Ovary (tissue), 9 donors: ENCODE measurements around the gene MRPL45. TPM values are rescaled to one million over a fixed set of nuclear protein-coding genes. Genes with fewer than 3 reads are reported as not detected.

Experiments used
- DNase-seq, 5 donors: peaks; one replicate each; pipeline ENCODE4 v3.0.0-alpha.2; 2019 to 2020
- H3K27ac ChIP-seq, 2 donors: fragments of 200-600 bp; one replicate each; pipeline versions ENCODE4 v1.5.1 to v1.8.0; 2019 to 2022
- H3K27me3 ChIP-seq: fragments of 200-600 bp; one replicate; pipeline ENCODE4 v1.8.0; 2022
- H3K36me3 ChIP-seq: fragments of 200-600 bp; sonication (generic); one replicate; pipeline ENCODE4 v1.5.1; 2019
- H3K4me1 ChIP-seq: one replicate; pipeline ENCODE4 v1.8.1; 2013; ENCODE audit warnings: mild to moderate bottlenecking, moderate library complexity; ENCODE audit not compliant: insufficient read depth
- H3K4me3 ChIP-seq: fragments of 200-600 bp; sonication (generic); one replicate; pipeline ENCODE4 v1.5.1; 2017
- H3K9me3 ChIP-seq, 2 donors: fragments of 200-600 bp in 1 of 2; sonication (generic) in 1 of 2; one replicate each; pipeline versions ENCODE4 v1.5.1 to v1.8.1; 2013 to 2019; ENCODE audit warnings: mild to moderate bottlenecking in 1 of 2, moderate library complexity in 1 of 2
- EP300 ChIP-seq: sonication (generic); formaldehyde crosslinking; IDR thresholded peaks from one replicate; pipeline ENCODE4 v1.6.1; 2017; ENCODE audit warnings: antibody characterized with exemption
- POLR2A ChIP-seq: fragments of 450-650 bp; IDR thresholded peaks from one replicate; pipeline ENCODE4 v1.6.1; 2017; ENCODE audit warnings: antibody characterized with exemption, mild to moderate bottlenecking, moderate library complexity
- WGBS, 3 donors: extraction: QIAGEN DNeasy Blood & Tissue Kit in 1 of 3; methylation state at CpG; one replicate each; pipeline versions ENCODE4 v1.1.5 to v1.1.7; 2013 to 2017; 5-methylcytosine and 5-hydroxymethylcytosine counted together
- intact Hi-C, 4 donors: fragments of 100-400 bp; cut with DNase I; formaldehyde crosslinking; loops; one replicate each; pipeline versions ENCODE4 v1.11.0 to v1.15.1; 2022 to 2023
- polyA plus RNA-seq, 2 donors: library from polyadenylated mRNA; stranded (reverse); fragments of 200-250 nt in 1 of 2; fragments of 350-450 nt in 1 of 2; fragmentation: Illumina TruSeq in 1 of 2; extraction: RNeasy Lipid Tissue Mini Kit (QIAGEN cat#74804) in 1 of 2; gene quantifications; one replicate each; pipeline ENCODE4 v1.2.3, GENCODE V29; 2013 to 2014
- total RNA-seq, 7 donors: library from RNA; depleted of rRNA in 2 of 7; stranded (reverse); fragments of >200 nt in 2 of 7; fragmentation: NEBNext Ultra II Directional in 3 of 7; extraction: Animal tissue kit (Norgen Biotek cat#: 25700) in 3 of 7; gene quantifications; one replicate each; pipeline versions ENCODE4 v1.1.0 to v1.2.4, GENCODE V29; 2016 to 2023
- TF ChIP-seq, protein P1 (sequence below), 3 donors: fragments of 450-650 bp in 2 of 3; fragments of 200-600 bp in 1 of 3; IDR thresholded peaks; one replicate each; pipeline versions ENCODE4 v1.5.1 to v1.8.0; 2016 to 2022; ENCODE audit warnings: antibody characterized with exemption in 3 of 3, mild to moderate bottlenecking in 1 of 3
- donor health status: DM: no; HTN: no; CAD: no; lungs with moderate emphysema.
- donor health status: DM: no; HTN: no; CAD: no.
- donor health status: Bipolar disorder and iron deficiency.
- donor health status: DM: yes; HTN: yes; CAD: no.
- donor health status: DM: no; HTN: no; CAD: no.
- donor health status: DM: yes; HTN: yes; CAD: no.

The MRPL45 gene
- total and polyA plus RNA-seq, 9 donors: 24.5 to 74.5 (median 34.5) TPM

GRCh38 chr17:38320482-38320881 is 23.5 kb downstream of the MRPL45 start:
- intact Hi-C loops: no loop called here
- no peak for DNase-seq
- TF ChIP-seq EP300: no peak
- TF ChIP-seq, protein P1, sequence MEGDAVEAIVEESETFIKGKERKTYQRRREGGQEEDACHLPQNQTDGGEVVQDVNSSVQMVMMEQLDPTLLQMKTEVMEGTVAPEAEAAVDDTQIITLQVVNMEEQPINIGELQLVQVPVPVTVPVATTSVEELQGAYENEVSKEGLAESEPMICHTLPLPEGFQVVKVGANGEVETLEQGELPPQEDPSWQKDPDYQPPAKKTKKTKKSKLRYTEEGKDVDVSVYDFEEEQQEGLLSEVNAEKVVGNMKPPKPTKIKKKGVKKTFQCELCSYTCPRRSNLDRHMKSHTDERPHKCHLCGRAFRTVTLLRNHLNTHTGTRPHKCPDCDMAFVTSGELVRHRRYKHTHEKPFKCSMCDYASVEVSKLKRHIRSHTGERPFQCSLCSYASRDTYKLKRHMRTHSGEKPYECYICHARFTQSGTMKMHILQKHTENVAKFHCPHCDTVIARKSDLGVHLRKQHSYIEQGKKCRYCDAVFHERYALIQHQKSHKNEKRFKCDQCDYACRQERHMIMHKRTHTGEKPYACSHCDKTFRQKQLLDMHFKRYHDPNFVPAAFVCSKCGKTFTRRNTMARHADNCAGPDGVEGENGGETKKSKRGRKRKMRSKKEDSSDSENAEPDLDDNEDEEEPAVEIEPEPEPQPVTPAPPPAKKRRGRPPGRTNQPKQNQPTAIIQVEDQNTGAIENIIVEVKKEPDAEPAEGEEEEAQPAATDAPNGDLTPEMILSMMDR (IDR thresholded peaks at IDR 0.05): no peak
- TF ChIP-seq POLR2A: no peak
- Histone ChIP-seq H3K4me1 (no peaks in the 10 kb centered on the region), H3K36me3 (no peaks in the 10 kb centered on the region), H3K27ac (no peak overlapping the region), H3K9me3 (no peaks in the 10 kb centered on the region), H3K4me3 (no peak overlapping the region), H3K27me3 (no peaks in the 10 kb centered on the region)
- WGBS, 3 donors: 87 to 92% (median 88%) methylated on average over 10 of the region's 10 CpGs

- Histone ChIP-seq H3K27ac (no peak overlapping the region), H3K4me1 (no peaks in the 10 kb centered on the region), H3K36me3 (no peaks in the 10 kb centered on the region), H3K27me3 (no peaks in the 10 kb centered on the region), H3K9me3 (no peaks in the 10 kb centered on the region), H3K4me3 (no peak overlapping the region)
- TF ChIP-seq, protein P1 (IDR thresholded peaks at IDR 0.05): peak in 2 of 3 donors; percentile 25 to 59
- TF ChIP-seq POLR2A: no peak
- intact Hi-C loops: no loop called here
- 21 to 25% (median 21%) methylated on average over 8 of the region's 8 CpGs for WGBS, 3 donors
- peak; percentile 45 to 76 (median 64) for DNase-seq
These were observed 25.3 kb downstream of the MRPL45 start for GRCh38 chr17:38322156-38322779.

GRCh38 chr17:38322897-38323296 is 25.9 kb downstream of the MRPL45 start:
- whole genome bisulfite sequencing, 3 donors: 95 to 100% (median 97%) methylated on average over 1 of the region's 1 CpG
- H3K4me3 ChIP-seq: no peak overlapping the region
- H3K4me1 ChIP-seq: no peaks in the 10 kb centered on the region
- no peaks in the 10 kb centered on the region for H3K36me3 ChIP-seq
- no peak for DNase-seq
- no peaks in the 10 kb centered on the region for H3K9me3 ChIP-seq
- H3K27ac ChIP-seq: no peak overlapping the region
- no peak for TF ChIP-seq POLR2A
- TF ChIP-seq, protein P1 (IDR thresholded peaks at IDR 0.05): no peak
- TF ChIP-seq EP300: no peak
- intact Hi-C loops: no loop called here
- no peaks in the 10 kb centered on the region for H3K27me3 ChIP-seq

DNA sequence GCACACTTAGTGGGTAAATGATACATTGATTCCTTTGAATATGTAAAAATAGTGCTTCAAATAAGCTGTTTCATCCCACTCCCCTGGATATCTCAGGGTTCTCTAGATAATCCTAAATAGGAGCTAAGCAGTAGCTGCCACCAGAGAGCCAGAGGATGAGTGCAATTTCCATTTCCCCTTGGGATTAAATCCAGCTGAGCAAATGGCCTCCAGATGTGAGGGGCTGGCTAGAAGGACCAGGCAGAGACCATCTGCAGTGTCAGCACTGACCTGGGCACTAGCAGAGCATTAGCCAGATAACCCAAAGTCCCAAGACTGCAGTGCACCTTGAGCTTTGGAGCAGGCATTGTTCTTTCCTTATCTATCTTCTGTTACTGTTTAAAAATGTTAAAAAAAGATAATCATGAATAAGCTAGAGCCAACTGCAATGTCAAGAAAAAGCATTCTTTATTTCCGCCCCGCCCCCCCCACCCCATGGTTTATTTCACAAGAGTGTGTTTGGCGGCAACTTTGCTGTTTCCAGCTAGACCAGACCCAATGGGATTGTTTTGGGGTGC is 27.3 kb downstream of the MRPL45 start:
- Histone ChIP-seq H3K36me3 (no peaks in the 10 kb centered on the region), H3K27me3 (no peaks in the 10 kb centered on the region), H3K27ac (no peak overlapping the region), H3K4me3 (no peak overlapping the region), H3K4me1 (no peaks in the 10 kb centered on the region), H3K9me3 (no peaks in the 10 kb centered on the region)
- WGBS, 3 donors: 83 to 84% (median 83%) methylated on average over 3 of the region's 3 CpGs
- TF ChIP-seq, protein P1 (IDR thresholded peaks at IDR 0.05): no peak
- no peak for TF ChIP-seq EP300
- TF ChIP-seq POLR2A: no peak
- DNase-seq: no peak
- intact Hi-C loops: no loop called here
